GM19468 (cell line): ENCODE data around the gene RC3H2.

Experiments used
- ATAC-seq: cut with Tn5 transposase; IDR thresholded peaks from one replicate; pipeline ENCODE4 v1.9.1; 2021; ENCODE audit warnings: mild to moderate bottlenecking, moderate library complexity, moderate number of reproducible peaks; ENCODE audit not compliant: unreplicated experiment; ENCODE audit errors: extremely low read depth

The RC3H2 gene

GRCh38 chr9:122904823-122905710 is at the start of gene RC3H2:
TSS of gene RC3H2 (minus strand) at chr9:122905359. CDS start at chr9:122897509, 7,850 bp downstream.
- peak; percentile 82 for ATAC-seq

GRCh38 chr9:122954253-122954691 is 49.1 kb upstream of the RC3H2 start:
- no peak for ATAC-seq

- ATAC-seq, result no peak
These were observed 45.9 kb upstream of the RC3H2 start for GRCh38 chr9:122951056-122951455.

- ATAC-seq, result no peak
These were observed 45.1 kb upstream of the RC3H2 start for GRCh38 chr9:122950263-122950662.

GRCh38 chr9:122949696-122950095 is 44.5 kb upstream of the RC3H2 start:
- ATAC-seq, result no peak

- ATAC-seq, result no peak
These were observed 43.2 kb upstream of the RC3H2 start for GRCh38 chr9:122948313-122948712.

GRCh38 chr9:122946461-122947005 is 41.4 kb upstream of the RC3H2 start:
- ATAC-seq, result no peak

GRCh38 chr9:122944960-122945888 is 40.1 kb upstream of the RC3H2 start:
- no peak for ATAC-seq

- no peak for ATAC-seq
These were observed 36.5 kb upstream of the RC3H2 start for GRCh38 chr9:122941582-122942234.

GRCh38 chr9:122940749-122941581 is 35.8 kb upstream of the RC3H2 start, which contains the start of gene RABGAP1:
TSS of gene RABGAP1 (plus strand) at chr9:122941020. CDS start at chr9:122957060, 16,040 bp downstream.
- ATAC-seq, result peak; percentile 99

- no peak for ATAC-seq
These were observed 35.2 kb upstream of the RC3H2 start for GRCh38 chr9:122940454-122940748.

GRCh38 chr9:122939601-122940000 is 34.4 kb upstream of the RC3H2 start:
- no peak for ATAC-seq

- ATAC-seq, result no peak
These were observed 31.7 kb upstream of the RC3H2 start for GRCh38 chr9:122936883-122937282.

- ATAC-seq, result no peak
These were observed 31.3 kb upstream of the RC3H2 start for GRCh38 chr9:122936464-122936863.

- peak; percentile 98 for ATAC-seq
These were observed 26.3 kb upstream of the RC3H2 start, which contains the start of gene ZBTB26 for GRCh38 chr9:122931226-122932121. TSS of gene ZBTB26 (minus strand) at chr9:122931512. CDS start at chr9:122919934, 11,578 bp downstream.

- ATAC-seq, result no peak
These were observed 25.5 kb upstream of the RC3H2 start for GRCh38 chr9:122930541-122931225.

- ATAC-seq, result no peak
These were observed 24.7 kb upstream of the RC3H2 start for GRCh38 chr9:122929796-122930354.
